Body of pancreas (tissue), 4 donors: ENCODE measurements around the gene AFDN. TPM values are rescaled to one million over a fixed set of nuclear protein-coding genes. Genes with fewer than 3 reads are reported as not detected.

Experiments used
- ATAC-seq: fragments of 150-250 bp; one replicate; pipeline ENCODE4 v1.9.1; 2016
- DNase-seq, 4 donors: peaks; one replicate each; pipeline ENCODE4 v3.0.0-alpha.2; 2019
- H3K27ac ChIP-seq, 4 donors: fragments of 200-600 bp; sonication (generic); 1 replicate in 3 of 4; 2 replicates in 1 of 4; pipeline versions ENCODE4 v1.5.1 to v1.6.1; 2016 to 2019; ENCODE audit warnings: mild to moderate bottlenecking in 1 of 4, mixed read lengths in 1 of 4, moderate library complexity in 1 of 4
- H3K27me3 ChIP-seq, 2 donors: fragments of 200-600 bp; sonication (generic); one replicate each; pipeline ENCODE4 v1.6.0; 2016; ENCODE audit warnings: mild to moderate bottlenecking in 1 of 2
- H3K36me3 ChIP-seq, 2 donors: fragments of 200-600 bp; sonication (generic); replicated peaks in 1 of 2; 2 replicates each; pipeline ENCODE4 v1.5.1; 2016; ENCODE audit warnings: low read depth in 2 of 2; ENCODE audit not compliant: insufficient read depth in 1 of 2
- H3K4me1 ChIP-seq: fragments of 200-600 bp; sonication (generic); one replicate; pipeline ENCODE4 v1.6.0; 2016
- H3K4me3 ChIP-seq, 2 donors: fragments of 200-600 bp; sonication (generic); 1 replicate in 1 of 2; 2 replicates in 1 of 2; pipeline ENCODE4 v1.5.1; 2016 to 2019
- H3K9me3 ChIP-seq, 3 donors: fragments of 200-600 bp; sonication (generic); 1 replicate in 2 of 3; 2 replicates in 1 of 3; pipeline ENCODE4 v1.5.1; 2016
- CTCF ChIP-seq, 7 experiments: fragments of 450-650 bp in 4 of 7; fragments of 200-600 bp in 3 of 7; sonication (generic) in 3 of 7; IDR thresholded peaks; one replicate each; pipeline ENCODE4 v1.5.1; 2016 to 2019; ENCODE audit warnings: antibody characterized with exemption in 7 of 7
- POLR2A ChIP-seq, 3 donors: fragments of 450-650 bp; IDR thresholded peaks; one replicate each; pipeline ENCODE4 v1.6.1; 2016; ENCODE audit warnings: antibody characterized with exemption in 3 of 3, mild to moderate bottlenecking in 2 of 3
- WGBS, 2 donors: methylation state at CpG; one replicate each; pipeline ENCODE4 v1.1.5; 2017; 5-methylcytosine and 5-hydroxymethylcytosine counted together
- intact Hi-C: fragments of 100-400 bp; cut with DNase I; formaldehyde crosslinking; loops from one replicate; pipeline ENCODE4 v1.15.1; 2023
- total RNA-seq, 2 donors: library from RNA; depleted of rRNA; stranded (reverse); fragments of >200 nt; gene quantifications; one replicate each; pipeline ENCODE4 v1.1.0, GENCODE V29; 2016

Gene AFDN
- total RNA-seq, 2 donors from 2014 or later, result 160 to 195 TPM

- peak overlapping the region in 1 of 4 donors; percentile 5 for H3K27ac ChIP-seq
- no peaks in the 10 kb centered on the region for H3K9me3 ChIP-seq
- DNase-seq (peak; percentile 28 to 68 (median 57)), ATAC-seq (no peak)
- H3K4me3 ChIP-seq, result no peak overlapping the region
- peak in 1 of 3 donors; percentile 9 for TF ChIP-seq POLR2A (IDR thresholded peaks at IDR 0.05)
- no peak for TF ChIP-seq CTCF (IDR thresholded peaks at IDR 0.05)
- intact Hi-C loops, result no loop called here
- H3K27me3 ChIP-seq, result no peaks in the 10 kb centered on the region
- H3K36me3 ChIP-seq, result no peaks in the 10 kb centered on the region
- peaks cover 22% of the 10 kb centered on the region for H3K4me1 ChIP-seq
- 50 to 67% methylated on average over 28 to 43 of the region's 43 CpGs for WGBS, 2 donors
Observed at GRCh38 chr6:167796192-167796981, 30.3 kb upstream of the AFDN start.

- DNase-seq (no peak), ATAC-seq (no peak)
- intact Hi-C loops, result no loop called here
- H3K27ac ChIP-seq, result no peak overlapping the region
- no peaks in the 10 kb centered on the region for H3K36me3 ChIP-seq
- H3K4me1 ChIP-seq, result peaks cover 17% of the 10 kb centered on the region
- no peak overlapping the region for H3K4me3 ChIP-seq
- no peaks in the 10 kb centered on the region for H3K9me3 ChIP-seq
- no peaks in the 10 kb centered on the region for H3K27me3 ChIP-seq
- 85% methylated on average over 29 to 30 of the region's 31 CpGs for WGBS, 2 donors
- no peak for TF ChIP-seq POLR2A (IDR thresholded peaks at IDR 0.05)
- no peak for TF ChIP-seq CTCF (IDR thresholded peaks at IDR 0.05)
Observed at GRCh38 chr6:167797011-167797471, 29.7 kb upstream of the AFDN start.

- 89% methylated on average over 20 of the region's 20 CpGs for WGBS, 2 donors
Observed at GRCh38 chr6:167797476-167798265, 29.0 kb upstream of the AFDN start.

GRCh38 chr6:167798453-167798852 is 28.3 kb upstream of the AFDN start:
- no peaks in the 10 kb centered on the region for H3K9me3 ChIP-seq
- intact Hi-C loops, result no loop called here
- H3K36me3 ChIP-seq, result no peaks in the 10 kb centered on the region
- ATAC-seq (no peak), DNase-seq (no peak)
- 69 to 74% methylated on average over 12 of the region's 12 CpGs for WGBS, 2 donors
- H3K27me3 ChIP-seq, result no peaks in the 10 kb centered on the region
- TF ChIP-seq POLR2A (IDR thresholded peaks at IDR 0.05), result no peak
- no peak for TF ChIP-seq CTCF (IDR thresholded peaks at IDR 0.05)
- peaks cover 14% of the 10 kb centered on the region for H3K4me1 ChIP-seq
- H3K27ac ChIP-seq, result peak overlapping the region in 3 of 4 donors; percentile 73 to 81 (median 74)
- H3K4me3 ChIP-seq, result no peak overlapping the region

More at GRCh38 chr6:167797476-167798265, 29.0 kb upstream of the AFDN start:
- Histone ChIP-seq H3K27ac (peak overlapping the region in 2 of 4 donors; percentile 73 to 74), H3K36me3 (no peaks in the 10 kb centered on the region), H3K4me1 (peaks cover 14% of the 10 kb centered on the region), H3K4me3 (no peak overlapping the region), H3K9me3 (no peaks in the 10 kb centered on the region), H3K27me3 (no peaks in the 10 kb centered on the region)
- intact Hi-C loops, result no loop called here
- ATAC-seq, result no peak
- no peak for DNase-seq
- TF ChIP-seq POLR2A (IDR thresholded peaks at IDR 0.05) (no peak), CTCF (IDR thresholded peaks at IDR 0.05) (no peak)
